ENCODE data around the gene SLC17A8.

The SLC17A8 gene

GRCh38 chr12:100435957-100436356 lies 79.1 kb downstream of the SLC17A8 start:
- no peak for TF ChIP-seq CTCF (IDR thresholded peaks at IDR 0.05)

DNA sequence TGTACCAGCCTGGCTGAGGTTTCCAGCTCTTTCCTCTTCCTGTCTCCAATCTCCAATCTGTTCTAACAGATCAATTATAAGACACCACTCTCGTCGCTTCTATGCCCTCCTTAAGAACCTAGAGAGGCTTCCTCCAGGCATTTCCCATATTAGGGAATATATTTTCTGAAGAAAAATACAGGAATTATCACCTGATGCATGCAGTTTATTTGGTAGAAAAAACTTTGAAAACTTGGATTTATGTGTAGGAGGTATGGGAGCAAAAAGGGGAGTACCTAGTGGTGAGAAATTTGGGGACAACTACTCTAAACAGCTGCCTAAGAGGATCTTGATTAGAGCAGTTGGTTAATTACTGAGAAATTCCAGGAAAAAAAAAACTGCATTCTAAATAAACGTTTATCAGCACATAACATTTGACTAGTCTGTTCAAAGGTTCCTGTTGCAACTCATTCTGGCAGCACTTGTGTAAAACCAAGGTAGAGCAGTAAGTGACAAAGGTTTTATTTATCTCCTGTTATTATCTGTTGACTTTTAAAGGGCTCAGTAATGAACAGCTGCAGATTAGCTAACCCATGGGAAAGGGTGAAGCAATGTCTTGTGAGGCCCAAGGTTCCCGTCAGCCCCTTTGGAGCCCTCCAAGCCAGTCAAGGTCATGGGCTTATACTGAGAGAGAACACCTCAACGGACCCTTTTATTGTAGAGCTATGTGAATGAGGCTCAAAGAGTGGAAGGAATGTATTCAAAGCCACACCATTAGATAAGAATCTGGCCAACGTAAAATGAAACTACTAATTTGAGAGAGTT lies 80.4 kb downstream of the SLC17A8 start:
- TF ChIP-seq CTCF (IDR thresholded peaks at IDR 0.05), result no peak

GRCh38 chr12:100439797-100440196 lies 82.9 kb downstream of the SLC17A8 start:
- TF ChIP-seq CTCF (IDR thresholded peaks at IDR 0.05), result no peak

- no peak for TF ChIP-seq CTCF (IDR thresholded peaks at IDR 0.05)
Measured at GRCh38 chr12:100442403-100442802, 85.5 kb downstream of the SLC17A8 start.

DNA sequence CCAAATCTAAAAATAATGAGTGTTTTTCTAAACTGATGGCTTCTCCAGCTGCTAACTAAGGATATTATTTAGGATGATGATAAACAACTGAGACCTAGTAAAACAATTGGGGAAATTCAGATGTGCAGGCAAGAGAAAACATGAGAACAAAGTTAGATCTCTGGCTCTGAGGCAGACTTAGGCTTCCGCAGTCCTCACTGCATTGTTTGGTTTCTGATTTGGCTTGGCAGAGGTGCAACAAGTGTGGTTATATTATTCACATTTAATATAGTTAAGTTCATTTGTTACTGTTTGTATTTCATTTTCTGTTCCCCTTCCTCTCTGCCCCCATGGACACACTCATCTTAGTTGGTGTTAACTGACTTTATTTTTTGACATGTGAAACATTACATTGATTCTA lies 86.6 kb downstream of the SLC17A8 start:
- no peak for TF ChIP-seq CTCF (IDR thresholded peaks at IDR 0.05)

GRCh38 chr12:100445081-100445481 lies 88.2 kb downstream of the SLC17A8 start:
- no peak for TF ChIP-seq CTCF (IDR thresholded peaks at IDR 0.05)

DNA sequence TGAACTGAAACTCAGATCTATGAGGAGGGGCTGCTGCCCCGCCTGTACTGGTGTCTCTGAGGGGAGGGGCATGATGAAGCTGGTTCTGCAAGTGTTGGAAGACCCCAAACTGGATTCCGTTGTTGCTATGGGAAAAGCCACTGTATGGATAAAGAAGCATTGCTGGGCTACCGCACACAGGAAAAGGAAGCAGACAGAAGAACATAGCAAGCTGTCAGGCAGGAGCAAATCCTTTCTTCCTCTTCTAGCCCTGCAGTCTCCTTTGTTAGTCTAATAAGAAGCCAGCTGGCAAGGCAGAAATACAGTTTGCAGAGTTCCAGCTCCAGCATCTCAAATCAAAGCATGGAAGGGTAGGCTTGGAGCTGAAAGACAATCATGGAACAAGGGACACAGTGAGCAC lies 90.5 kb downstream of the SLC17A8 start:
- no peak for TF ChIP-seq CTCF (IDR thresholded peaks at IDR 0.05)

DNA sequence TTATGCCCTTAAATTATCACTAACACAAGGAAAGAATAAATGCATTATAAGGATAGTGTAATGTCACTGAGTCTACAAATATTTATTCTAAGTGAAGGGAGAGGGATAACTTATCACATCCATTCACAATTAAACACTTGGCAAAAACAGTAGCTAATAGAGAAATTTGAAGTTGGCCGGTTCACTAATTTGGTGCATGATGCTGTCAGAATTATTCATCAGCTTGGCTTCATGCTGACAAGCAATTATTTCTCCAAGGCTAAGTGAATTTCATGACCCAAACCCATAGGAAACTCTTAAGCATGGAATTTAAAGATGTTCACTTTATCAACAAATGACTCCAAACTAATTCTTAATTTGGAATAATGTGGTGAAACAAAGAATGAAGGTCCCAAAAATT lies 91.8 kb downstream of the SLC17A8 start:
- no peak for TF ChIP-seq CTCF (IDR thresholded peaks at IDR 0.05)
